OCI-LY7 (cell line): ENCODE results near the gene AIM2.

Experiments
- EZH2phosphoT487 ChIP-seq: fragments of 200-600 bp; sonication (generic); IDR thresholded peaks from 2 replicates; pipeline ENCODE4 v1.6.1; 2018; ENCODE audit warnings: low read depth, borderline replicate concordance, mild to moderate bottlenecking, mixed run types, antibody characterized with exemption, low read length, moderate library complexity, mixed read lengths
- TF ChIP-seq, protein P1 (sequence below): fragments of 200-600 bp; sonication (generic); conservative IDR thresholded peaks from 2 replicates; pipeline ENCODE4 v1.5.1; 2014; ENCODE audit warnings: mild to moderate bottlenecking, antibody characterized with exemption, low read length, moderate library complexity, mixed read lengths

DNA sequence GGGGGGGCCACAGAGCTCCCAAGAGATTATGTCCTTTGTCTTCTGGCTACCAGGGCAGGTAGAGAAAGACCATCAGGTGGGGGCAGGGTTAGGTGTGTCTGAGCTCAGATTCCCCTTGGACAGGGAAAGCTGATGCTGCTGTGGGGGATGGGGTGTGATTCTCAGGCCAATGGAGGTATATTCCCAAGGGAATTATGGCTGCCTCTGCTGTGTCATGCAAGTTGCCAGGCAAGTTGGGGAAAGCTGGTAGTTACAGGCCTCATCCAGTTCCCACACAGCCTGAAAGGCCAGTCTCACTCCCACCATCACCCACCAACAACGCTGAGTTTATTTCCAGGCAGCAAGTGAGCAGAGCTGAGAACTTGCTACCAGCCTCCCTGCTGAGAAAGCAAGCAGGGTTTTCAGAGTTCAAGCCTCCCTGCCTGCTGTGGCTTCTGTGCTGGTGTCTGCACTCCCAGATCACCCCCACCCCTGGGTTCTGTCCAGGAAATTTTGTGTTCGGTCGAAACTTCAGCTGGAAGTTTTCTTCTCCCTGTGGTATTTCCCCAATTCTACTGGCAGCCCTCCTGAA, 45.6 kb downstream of the AIM2 start:
- TF ChIP-seq, protein P1, sequence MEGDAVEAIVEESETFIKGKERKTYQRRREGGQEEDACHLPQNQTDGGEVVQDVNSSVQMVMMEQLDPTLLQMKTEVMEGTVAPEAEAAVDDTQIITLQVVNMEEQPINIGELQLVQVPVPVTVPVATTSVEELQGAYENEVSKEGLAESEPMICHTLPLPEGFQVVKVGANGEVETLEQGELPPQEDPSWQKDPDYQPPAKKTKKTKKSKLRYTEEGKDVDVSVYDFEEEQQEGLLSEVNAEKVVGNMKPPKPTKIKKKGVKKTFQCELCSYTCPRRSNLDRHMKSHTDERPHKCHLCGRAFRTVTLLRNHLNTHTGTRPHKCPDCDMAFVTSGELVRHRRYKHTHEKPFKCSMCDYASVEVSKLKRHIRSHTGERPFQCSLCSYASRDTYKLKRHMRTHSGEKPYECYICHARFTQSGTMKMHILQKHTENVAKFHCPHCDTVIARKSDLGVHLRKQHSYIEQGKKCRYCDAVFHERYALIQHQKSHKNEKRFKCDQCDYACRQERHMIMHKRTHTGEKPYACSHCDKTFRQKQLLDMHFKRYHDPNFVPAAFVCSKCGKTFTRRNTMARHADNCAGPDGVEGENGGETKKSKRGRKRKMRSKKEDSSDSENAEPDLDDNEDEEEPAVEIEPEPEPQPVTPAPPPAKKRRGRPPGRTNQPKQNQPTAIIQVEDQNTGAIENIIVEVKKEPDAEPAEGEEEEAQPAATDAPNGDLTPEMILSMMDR, result no peak
- TF ChIP-seq EZH2phosphoT487, result no peak
